Stimulated activated CD4-positive, alpha-beta T cell treated with anti-CD3 and anti-CD28 coated beads, Interleukin-1b, Interleukin-23, amount 100 ng/mL, for 48 hours (primary cell): Measurements from ENCODE around the gene SYNPO2.

Source experiments
- DNase-seq: peaks from one replicate; pipeline ENCODE4 v3.0.0-alpha.2; 2020

Gene SYNPO2

GRCh38 chr4:118935819-118936218 is 47.2 kb downstream of the SYNPO2 start:
- DNase-seq, result no peak

GRCh38 chr4:118936406-118936805 is 47.8 kb downstream of the SYNPO2 start:
- DNase-seq, result no peak

DNA sequence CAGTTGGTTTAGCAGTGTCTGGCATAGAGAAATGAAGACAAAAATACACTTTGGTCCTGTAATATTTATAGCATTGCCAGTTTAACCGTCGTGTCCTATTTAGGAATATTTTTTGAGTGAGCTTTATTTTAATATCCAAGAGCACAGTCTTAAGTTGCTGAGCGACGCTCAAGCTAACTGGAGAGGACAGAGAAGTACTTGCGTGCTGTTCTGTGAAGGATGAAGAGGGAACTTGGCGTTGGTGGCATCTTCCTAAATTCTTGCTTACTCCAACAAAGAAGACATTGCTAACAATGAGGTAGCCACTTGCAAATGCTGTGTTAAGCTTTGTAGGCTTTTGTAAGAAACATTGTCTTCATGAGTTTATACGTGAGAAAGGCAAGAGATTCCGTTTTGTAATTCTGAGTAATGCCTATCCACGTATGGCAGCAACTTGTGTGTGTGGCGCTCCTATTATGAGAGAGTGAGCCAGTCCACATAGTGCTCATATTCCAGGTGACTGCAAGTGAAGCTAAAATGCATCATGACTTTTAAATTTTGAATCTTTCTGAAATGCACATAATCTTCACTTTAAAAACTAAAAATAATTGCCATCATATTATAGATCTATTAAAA is 50.6 kb downstream of the SYNPO2 start:
- DNase-seq, result no peak

DNA sequence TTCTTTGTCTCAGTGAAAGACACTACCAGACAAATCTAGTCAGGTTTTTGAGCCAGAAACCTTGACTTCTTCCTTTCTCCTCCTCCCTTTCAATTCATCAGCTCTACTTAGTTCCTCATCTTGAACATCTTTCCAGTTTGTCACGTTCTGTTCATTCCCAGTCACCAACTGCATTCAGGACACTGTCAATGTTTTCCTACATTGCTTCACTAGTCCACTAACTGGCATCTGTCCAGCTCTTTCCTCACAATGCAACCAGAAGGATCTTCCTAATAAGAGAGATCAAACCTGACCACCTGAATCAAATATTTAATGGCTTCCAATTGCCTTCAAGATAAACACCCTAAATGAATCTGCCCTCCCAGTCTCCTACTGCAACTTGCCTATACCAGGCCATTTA is 52.5 kb downstream of the SYNPO2 start:
- no peak for DNase-seq

DNA sequence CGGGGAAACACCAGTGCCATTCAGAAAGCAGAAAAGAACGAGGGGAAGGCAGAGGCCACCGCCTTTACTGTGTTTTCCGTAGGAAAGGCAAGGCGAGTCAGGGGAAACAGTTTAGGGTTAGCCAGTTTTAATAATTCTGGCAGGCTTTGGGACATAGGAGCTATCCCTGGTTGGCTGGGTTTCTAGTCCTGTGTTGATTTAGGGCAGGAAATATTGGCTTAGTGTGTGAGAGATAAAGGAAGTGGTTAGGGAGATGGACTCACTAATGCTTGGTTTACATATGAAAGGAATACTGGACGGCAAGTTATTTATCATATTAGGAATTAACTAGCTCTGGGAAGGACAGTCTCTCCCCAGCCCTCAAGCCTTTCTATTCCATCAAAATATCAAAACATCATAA is 53.1 kb downstream of the SYNPO2 start:
- DNase-seq, result no peak

DNA sequence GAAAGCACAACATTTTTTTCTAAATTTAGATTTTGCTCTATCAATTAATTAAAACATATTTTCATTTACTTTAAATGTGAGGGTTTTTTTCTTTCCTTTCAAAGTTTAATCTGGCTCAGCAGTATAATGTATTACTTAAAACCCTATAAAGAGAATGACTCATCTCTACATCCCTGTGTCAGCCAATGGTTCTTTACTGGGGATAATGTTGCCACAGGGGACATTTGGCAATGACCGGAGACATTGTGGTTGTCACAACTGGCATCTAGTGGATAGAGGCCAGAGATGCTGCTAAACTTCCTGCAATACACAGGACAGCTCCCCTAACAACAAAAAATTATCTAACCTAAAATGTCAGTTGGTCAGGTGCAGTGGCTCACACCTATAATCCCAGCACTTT is 53.8 kb downstream of the SYNPO2 start:
- DNase-seq, result no peak

DNA sequence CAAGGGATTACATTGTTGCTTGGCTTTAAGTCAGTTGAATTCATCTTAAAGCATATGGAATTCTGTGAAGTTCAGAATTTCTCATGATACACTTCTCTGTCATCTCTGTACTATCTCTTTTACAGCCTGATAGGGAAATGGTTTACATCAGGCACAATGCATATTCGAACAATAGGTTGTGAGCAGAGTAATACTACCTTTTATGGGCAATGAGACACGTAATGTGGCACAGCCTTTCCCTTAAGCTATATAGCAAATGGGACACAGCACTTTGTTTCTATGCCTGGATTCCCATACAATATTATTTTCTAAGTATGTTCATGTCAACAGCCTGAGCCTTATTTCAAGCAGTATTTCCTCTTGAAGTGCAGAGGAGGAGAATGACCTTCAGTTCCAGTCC is 58.4 kb downstream of the SYNPO2 start:
- no peak for DNase-seq

GRCh38 chr4:118948545-118949144 is 60.0 kb downstream of the SYNPO2 start:
- no peak for DNase-seq

GRCh38 chr4:118950224-118950623 is 61.6 kb downstream of the SYNPO2 start:
- no peak for DNase-seq

GRCh38 chr4:118950929-118951570 is 62.4 kb downstream of the SYNPO2 start:
- no peak for DNase-seq

- no peak for DNase-seq
Observed at GRCh38 chr4:118953276-118953675, 64.6 kb downstream of the SYNPO2 start.

DNA sequence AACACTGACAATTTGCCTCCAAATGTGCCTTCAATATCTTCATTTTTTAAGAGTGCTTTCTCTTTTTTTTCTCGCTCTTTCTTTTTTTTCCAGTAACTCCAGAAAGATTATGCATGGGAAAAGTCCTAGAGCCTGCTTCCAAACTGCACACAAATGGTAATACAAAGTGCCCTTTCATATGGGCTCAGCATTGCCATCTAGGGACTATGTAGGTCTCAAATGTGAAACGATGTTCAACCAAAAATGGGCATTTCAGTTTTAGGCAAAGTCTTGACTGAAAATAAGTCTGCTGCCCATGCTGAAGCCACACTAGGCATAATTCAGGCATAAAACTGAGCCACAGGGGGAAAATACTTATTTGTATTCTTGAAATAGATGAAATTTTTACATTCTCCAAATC is 65.6 kb downstream of the SYNPO2 start:
- no peak for DNase-seq

- no peak for DNase-seq
Observed at GRCh38 chr4:118955515-118955914, 66.9 kb downstream of the SYNPO2 start.

DNA sequence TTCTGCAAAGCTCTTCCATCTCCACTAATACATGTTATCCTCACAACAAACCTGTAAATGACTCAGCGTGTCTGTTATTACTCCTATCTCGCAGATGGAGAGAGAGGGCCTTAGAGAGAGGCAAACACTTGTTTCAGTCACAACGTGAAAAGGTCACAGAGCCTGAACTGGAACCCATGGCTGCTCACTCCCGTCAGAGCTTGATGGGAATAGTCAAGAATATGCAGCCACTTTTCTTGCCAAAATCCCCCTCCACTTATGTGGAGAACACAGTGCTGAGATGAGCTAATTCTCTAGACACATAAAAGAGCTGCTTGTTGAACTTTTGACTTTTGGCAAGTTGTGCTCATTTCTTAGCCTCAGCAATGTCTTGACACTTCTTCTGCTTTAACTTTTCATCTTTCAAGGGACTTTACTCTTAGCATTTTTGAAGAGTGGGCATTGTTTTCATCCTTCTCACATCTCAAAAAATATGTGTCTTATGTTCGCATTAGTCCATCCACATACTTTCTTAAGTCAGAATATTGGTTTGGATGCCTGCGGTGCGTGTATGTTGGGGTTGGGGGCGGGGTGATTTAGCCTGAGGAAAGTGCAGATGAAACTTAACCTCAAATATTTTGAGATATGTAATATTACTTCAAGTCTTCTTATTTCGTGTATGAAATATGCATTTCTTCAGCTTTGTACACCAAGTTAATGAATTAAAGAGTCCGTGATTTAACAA is 69.2 kb downstream of the SYNPO2 start:
- DNase-seq, result no peak

DNA sequence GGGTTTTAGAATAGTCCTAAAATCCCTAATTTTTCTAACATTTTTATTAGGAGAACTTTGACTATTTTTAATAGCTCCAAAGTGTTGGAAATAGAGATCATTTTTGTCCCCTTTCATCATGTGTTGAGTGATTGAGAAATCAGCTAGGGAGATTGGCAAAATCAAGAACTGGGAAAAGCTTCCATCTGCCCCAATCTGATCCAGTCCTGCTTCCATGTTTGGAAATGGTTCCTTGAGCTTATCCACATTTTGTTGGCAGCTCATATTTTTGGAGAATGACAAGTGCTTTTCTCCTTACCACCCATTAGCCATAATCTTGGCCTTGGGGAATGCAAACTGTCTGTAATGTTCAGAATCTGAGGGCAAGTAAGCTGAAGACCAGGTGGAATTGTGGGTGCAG is 73.9 kb downstream of the SYNPO2 start:
- DNase-seq, result no peak

DNA sequence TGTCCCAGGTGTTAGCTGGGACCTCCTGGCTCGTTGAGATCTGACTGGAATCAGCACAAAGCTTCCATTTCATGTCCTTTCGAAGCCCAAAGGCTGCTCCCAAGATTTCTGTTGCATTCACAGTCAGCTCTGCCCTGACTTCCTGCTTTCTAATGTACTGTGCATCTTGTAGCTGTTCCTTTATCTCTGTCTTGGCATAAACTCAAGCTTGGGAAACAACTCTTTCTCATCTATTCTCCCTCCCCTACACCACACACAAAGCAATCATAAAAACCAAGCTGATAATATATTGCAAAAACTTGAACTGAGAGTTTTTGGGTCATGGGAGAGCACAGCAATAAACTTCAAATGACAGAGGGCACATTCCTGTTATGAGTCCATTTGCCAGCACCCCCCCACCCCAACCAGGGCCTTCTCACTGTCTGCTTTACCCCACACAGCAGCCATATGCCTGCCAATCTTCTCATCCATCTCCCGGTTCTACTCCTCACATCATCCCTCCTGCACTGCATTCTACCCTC is 76.3 kb downstream of the SYNPO2 start:
- no peak for DNase-seq

DNA sequence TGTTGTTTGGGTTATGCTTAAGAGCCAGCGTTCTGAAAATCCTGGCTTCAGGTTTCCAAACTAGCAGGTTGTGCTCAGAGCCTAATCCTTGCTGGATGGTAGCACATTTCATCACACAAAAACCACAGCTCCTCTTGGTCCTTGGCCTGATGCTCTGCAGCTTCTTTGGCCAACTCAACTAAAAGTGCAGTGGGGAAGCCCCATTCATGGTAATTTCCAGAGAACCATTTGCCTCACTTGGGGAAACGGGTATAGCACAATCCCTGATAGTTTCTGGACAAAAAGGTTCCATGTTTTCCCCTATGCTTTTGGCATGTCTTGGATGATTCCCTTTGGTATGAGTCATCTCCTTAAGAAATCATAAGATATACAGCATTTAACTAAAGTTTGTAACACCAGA is 78.7 kb downstream of the SYNPO2 start:
- no peak for DNase-seq

DNA sequence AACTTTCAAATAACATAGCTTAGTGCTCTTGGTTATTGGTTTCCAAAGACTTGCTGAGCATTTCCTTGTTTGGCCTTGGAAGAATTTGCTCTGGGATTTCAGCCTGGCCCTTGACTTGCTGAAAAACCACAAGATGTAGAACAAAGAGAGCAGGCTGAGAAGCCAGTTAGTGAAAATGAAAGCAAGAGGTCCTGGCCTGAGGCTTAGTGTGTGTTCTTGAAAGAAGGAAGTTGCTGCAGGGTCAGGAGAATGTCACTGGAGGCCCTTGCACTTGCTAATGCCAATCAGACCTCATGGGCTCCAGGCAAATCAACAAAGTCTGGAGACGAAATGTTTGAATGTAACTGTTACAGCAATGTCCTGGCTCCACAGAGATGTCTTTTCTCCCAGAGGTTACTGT is 79.4 kb downstream of the SYNPO2 start:
- no peak for DNase-seq

DNA sequence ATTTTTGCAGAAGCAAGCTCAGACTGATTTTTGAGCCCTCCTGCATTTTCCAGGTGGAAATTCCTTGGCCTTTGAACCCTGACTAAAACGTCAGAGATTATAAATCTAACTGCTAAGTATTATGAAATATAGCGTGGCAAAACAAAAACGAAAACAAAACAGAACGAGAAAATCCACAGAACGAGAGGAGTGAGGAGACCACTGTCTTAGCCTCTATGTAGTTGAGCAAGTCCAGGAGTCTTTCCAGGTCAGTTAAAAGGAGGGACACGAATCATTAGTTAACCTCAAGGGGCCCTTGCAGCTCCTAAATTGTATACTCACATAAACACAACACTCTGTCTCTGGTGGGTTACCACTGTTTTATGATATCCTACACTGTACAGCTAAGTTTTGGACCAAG is 80.2 kb downstream of the SYNPO2 start:
- no peak for DNase-seq

DNA sequence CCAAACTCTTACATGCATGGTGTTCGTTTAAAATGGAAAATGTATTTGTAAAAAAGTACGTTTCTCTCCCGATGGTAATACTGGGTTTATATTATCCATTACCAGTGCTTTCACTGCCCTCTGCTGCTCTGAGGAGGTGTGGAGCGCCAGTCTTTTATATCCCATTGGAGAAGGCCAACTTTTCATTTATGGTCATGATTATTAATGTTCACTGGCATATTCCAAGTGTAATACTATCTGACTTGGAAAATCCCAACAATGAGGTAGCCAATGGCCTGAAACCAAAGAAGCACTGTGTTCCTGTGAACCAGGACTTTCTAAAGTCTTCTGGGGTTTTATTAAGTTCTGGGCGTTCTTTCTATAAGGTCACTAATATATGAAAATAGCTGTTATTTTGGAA is 80.7 kb downstream of the SYNPO2 start:
- DNase-seq, result no peak

DNA sequence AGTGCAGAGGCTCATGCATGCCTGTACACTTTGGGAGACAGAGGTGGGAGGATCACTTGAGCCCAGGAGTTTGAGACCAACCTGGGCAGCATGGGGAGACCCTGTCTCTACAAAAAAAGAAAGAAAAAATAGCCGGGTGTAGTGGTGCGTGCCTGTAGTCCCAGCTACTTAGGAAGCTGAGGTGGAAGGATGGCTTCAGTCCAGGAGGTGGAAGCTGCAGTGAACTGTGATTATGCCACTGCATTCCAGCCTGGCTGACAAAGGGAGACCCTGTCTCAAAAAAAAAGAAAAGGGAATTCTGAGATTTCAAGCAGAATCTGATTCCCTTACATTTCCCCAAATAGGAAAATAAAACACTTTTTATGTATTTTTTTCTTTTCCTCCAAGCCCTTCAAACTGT is 83.5 kb downstream of the SYNPO2 start:
- no peak for DNase-seq

GRCh38 chr4:118973295-118973694 is 84.6 kb downstream of the SYNPO2 start:
- DNase-seq, result no peak

DNA sequence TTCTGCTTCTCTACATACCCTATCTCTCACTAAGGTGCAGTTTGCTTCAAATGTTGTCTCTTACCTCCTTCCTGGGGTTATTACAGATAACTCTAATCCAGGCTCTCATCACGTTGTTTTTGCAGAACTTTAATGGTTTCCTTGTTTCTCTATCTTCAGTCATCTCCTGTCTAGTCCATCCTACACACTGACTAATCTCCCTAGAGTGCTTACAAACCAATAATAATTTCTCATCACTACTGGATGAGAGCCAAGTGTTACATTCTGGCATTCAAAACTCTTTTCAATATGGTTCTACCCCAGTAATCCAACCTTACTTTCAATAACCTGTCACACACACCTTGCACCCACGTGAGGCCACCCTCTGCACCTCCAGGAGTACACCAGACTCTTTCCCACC is 86.1 kb downstream of the SYNPO2 start:
- DNase-seq, result no peak
